ENCODE results near the gene PTPN6. TPM values are rescaled to one million over a fixed set of nuclear protein-coding genes. Genes with fewer than 3 reads are reported as not detected.

The PTPN6 gene
- total and polyA plus RNA-seq, 2 of the 13 experiments (the other 11 are each of a cell fraction or from before 2014, with no cell fraction given): 10.5 to 10.6 TPM

DNA sequence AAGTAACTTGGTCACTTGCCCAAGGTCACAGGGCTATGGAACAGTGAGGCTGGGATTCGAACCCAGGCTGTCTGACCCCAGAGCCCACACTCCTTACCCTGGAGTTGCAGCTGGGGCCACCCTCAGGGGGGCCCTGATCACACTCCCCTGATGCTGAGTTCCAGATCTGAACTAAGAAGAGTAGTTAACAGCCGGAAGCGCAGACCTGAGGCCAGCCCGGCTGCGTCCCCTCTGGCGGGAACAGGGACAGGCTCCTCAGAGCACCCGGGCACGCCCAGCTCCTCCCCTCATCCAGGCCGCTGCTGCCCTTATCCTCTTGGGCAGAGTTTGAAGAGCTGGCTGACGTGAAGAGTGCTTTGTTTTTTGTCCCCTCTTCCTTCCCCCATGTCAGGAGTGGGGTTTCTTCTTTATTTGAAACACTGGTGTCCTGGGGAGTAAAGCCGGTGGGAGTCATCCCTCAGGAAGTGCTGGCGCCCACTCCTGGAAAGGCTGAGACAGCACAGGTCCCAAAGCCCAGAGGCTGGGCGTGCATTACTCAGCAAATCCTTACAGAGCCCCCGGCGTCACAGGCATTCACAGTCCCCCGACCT is 10.6 kb downstream of the PTPN6 start (continued):
- no peak for TF ChIP-seq FIP1L1 (IDR thresholded peaks at IDR 0.05; ENCODE audit: borderline replicate concordance, insufficient read depth, low read depth, low read length)
- TF ChIP-seq RFX5 (IDR thresholded peaks at IDR 0.05; ENCODE audit: low read depth, low read length): no peak
- TF ChIP-seq, protein P1, sequence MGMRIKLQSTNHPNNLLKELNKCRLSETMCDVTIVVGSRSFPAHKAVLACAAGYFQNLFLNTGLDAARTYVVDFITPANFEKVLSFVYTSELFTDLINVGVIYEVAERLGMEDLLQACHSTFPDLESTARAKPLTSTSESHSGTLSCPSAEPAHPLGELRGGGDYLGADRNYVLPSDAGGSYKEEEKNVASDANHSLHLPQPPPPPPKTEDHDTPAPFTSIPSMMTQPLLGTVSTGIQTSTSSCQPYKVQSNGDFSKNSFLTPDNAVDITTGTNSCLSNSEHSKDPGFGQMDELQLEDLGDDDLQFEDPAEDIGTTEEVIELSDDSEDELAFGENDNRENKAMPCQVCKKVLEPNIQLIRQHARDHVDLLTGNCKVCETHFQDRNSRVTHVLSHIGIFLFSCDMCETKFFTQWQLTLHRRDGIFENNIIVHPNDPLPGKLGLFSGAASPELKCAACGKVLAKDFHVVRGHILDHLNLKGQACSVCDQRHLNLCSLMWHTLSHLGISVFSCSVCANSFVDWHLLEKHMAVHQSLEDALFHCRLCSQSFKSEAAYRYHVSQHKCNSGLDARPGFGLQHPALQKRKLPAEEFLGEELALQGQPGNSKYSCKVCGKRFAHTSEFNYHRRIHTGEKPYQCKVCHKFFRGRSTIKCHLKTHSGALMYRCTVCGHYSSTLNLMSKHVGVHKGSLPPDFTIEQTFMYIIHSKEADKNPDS (CRISPR knock-in tag; IDR thresholded peaks at IDR 0.05): no peak
- TF ChIP-seq ZNF20 (CRISPR knock-in tag; IDR thresholded peaks at IDR 0.05): no peak
- no peak for TF ChIP-seq WIZ (CRISPR knock-in tag; IDR thresholded peaks at IDR 0.05)
- TF ChIP-seq DMAP1 (CRISPR knock-in tag; IDR thresholded peaks at IDR 0.05): peak; percentile 59; the same call in 1 of the 2 replicates
- no peak for TF ChIP-seq SOX13 (IDR thresholded peaks at IDR 0.05)
- TF ChIP-seq SOX13 (CRISPR knock-in tag; conservative IDR thresholded peaks at IDR 0.05 in 1 of 2, IDR thresholded peaks at IDR 0.05 in 1 of 2): no peak
- TF ChIP-seq ZNF160 (CRISPR knock-in tag; IDR thresholded peaks at IDR 0.05): no peak
- no peak for TF ChIP-seq CEBPZ (IDR thresholded peaks at IDR 0.05; ENCODE audit: low read length)
- TF ChIP-seq TERF1 (CRISPR knock-in tag; IDR thresholded peaks at IDR 0.05): no peak
- TF ChIP-seq BRF2 (CRISPR knock-in tag; IDR thresholded peaks at IDR 0.05): no peak
- TF ChIP-seq SMARCE1 (IDR thresholded peaks at IDR 0.05; ENCODE audit: borderline replicate concordance): no peak
- no peak for TF ChIP-seq MTA3 (CRISPR knock-in tag; IDR thresholded peaks at IDR 0.05)
- peak; percentile 9 for TF ChIP-seq YY1 (IDR thresholded peaks at IDR 0.05; ENCODE audit: insufficient read depth, insufficient replicate concordance, low read depth, low read length)
- TF ChIP-seq GMEB2 (CRISPR knock-in tag; IDR thresholded peaks at IDR 0.05; ENCODE audit: low read depth): no peak
- TF ChIP-seq USF2 (IDR thresholded peaks at IDR 0.05; ENCODE audit: low read depth, low read length): no peak
- TF ChIP-seq USF2 (CRISPR knock-in tag; IDR thresholded peaks at IDR 0.05; ENCODE audit: borderline replicate concordance): no peak
